NB4 (cell line): Measurements from ENCODE around the gene ALPK3.

Source experiments
- DNase-seq: peaks from one replicate; pipeline ENCODE4 v3.0.0; 2010; ENCODE audit warnings: low read depth
- H3K4me3 ChIP-seq: one replicate; pipeline ENCODE4 v1.5.1; 2011; ENCODE audit warnings: mild to moderate bottlenecking, low read depth, low read length, moderate library complexity
- CTCF ChIP-seq: IDR thresholded peaks from one replicate; pipeline ENCODE4 v1.5.1; 2012; ENCODE audit warnings: low read depth, low read length
- MYC ChIP-seq: IDR thresholded peaks from 2 replicates; pipeline ENCODE4 v1.6.1; 2011; ENCODE audit warnings: low read depth, low read length
- POLR2A ChIP-seq: IDR thresholded peaks from 2 replicates; pipeline ENCODE4 v1.6.1; 2011; ENCODE audit warnings: mild to moderate bottlenecking; ENCODE audit not compliant: insufficient read length; ENCODE audit errors: extremely low read depth
- TF ChIP-seq, protein P1 (sequence below): IDR thresholded peaks from 2 replicates; pipeline ENCODE4 v1.6.1; 2011; ENCODE audit warnings: low read depth, low read length

Gene ALPK3

DNA sequence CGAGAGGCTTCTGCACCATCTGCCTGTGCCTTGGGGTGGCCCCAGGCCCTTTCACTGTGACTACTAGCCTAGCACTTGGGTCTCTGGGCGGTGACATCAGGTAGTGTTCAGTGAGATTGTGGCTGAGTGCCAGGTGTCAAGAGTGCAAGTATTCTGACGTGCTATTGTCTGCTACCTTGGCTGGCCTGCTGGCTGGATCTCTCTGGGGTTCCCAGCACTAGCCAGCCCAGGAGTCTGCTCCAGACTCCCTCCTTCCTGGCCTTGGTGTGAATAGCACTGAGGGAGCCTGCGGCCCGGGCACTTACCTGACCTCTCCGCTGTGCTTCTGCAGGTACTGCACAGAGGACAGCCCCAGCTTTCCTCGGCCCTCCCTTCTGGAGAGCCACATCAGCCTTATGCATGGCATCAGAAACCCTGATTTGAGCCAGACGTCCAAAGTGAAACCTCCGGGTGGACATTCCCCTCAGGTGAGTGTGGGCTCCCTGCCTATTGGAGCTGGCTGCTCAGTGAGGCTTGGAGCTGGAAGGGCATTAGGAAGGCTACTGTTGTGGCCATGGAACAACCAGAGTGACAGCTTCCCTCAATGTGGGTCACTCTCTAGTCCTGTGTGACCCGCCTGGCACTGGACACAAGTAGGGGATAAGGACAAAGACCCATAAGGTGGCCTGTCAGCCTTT lies 17.5 kb upstream of the ALPK3 start:
- DNase-seq = no peak
- TF ChIP-seq, protein P1, sequence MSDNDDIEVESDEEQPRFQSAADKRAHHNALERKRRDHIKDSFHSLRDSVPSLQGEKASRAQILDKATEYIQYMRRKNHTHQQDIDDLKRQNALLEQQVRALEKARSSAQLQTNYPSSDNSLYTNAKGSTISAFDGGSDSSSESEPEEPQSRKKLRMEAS = no peak
- TF ChIP-seq MYC (no peak), POLR2A (no peak), CTCF (no peak)
- no peak overlapping the region for H3K4me3 ChIP-seq

- TF ChIP-seq CTCF = no peak
- no peak for TF ChIP-seq MYC
- TF ChIP-seq POLR2A = no peak
- TF ChIP-seq, protein P1 = no peak
Measured at GRCh38 chr15:84800365-84800806, 16.8 kb upstream of the ALPK3 start.

DNA sequence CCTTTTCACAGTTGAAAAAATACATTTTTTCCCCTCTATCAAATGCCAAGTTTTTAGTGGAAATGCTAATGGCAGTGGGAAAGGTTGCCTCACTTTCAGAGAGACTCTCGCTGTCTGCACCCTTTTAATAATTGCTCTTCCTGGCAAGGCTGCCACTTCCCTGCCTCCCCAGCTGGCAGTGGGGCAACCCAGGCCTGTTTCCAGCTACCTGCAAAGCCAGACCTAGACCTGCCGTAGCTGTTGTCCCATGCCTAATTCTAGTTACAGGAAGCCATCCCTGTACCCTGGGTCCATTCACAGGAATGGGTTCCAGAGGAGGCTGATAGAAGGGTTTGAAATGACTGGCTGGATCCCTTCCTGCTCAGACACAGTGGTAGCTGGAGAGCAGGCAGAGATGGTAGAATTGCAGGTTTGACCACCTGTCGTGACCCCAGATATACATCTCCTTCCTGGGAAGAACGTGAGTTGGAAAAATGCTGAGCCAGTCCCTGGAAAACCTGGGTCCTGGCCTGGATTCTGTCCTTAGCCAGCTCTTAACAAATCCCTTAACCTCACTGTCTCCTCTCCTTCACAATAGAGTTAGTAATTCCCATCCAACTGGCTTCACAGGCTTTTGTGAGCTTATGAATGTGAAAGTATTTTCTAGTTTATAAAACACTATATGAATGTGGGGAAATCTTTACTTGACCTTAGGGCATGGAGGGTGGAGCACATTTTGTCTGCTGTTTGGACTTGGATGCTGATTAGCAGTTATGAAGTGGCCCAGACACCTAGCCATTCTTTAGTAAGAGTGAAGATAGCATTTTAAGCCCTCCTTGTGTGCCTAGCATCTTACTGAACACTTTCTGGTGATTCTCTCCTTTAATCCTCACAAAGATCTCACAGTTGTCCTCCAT lies 12.9 kb upstream of the ALPK3 start:
- DNase-seq = no peak
- TF ChIP-seq CTCF (no peak), MYC (no peak), POLR2A (no peak)
- TF ChIP-seq, protein P1 = no peak
- H3K4me3 ChIP-seq = no peak overlapping the region

More at GRCh38 chr15:84800365-84800806, 16.8 kb upstream of the ALPK3 start:
- no peak for DNase-seq
- no peak overlapping the region for H3K4me3 ChIP-seq

DNA sequence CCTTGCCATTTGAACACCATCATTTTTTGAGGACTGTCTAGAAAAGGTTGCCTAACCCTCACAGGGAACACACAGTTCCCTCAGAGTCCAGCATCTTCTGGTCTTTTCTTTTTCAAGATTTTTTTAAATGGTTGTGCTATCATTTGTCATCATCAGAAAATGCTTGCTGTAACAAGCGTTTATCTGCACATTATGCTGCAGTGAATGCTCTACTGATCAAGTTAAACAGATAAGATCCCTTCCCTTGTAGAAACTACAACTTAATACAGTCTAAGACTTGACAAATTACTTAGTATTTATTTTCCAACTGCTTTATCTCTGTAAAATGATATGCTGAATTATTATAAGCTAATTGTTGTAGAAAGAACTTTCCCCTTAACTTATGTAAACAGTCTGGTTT lies 11.9 kb upstream of the ALPK3 start:
- TF ChIP-seq MYC (no peak), POLR2A (no peak), CTCF (no peak)
- TF ChIP-seq, protein P1 = no peak
- H3K4me3 ChIP-seq = no peak overlapping the region
- no peak for DNase-seq

GRCh38 chr15:84807228-84807627 lies 9.9 kb upstream of the ALPK3 start:
- no peak for TF ChIP-seq POLR2A
- TF ChIP-seq CTCF = no peak
- H3K4me3 ChIP-seq = no peak overlapping the region
- DNase-seq = peak; percentile 69
